ENCODE data around the gene SEC14L5. TPM values are rescaled to one million over a fixed set of nuclear protein-coding genes. Genes with fewer than 3 reads are reported as not detected.
"Not testable (repeated sequence)": the region's sequence is repeated elsewhere in the genome, so short reads cannot be mapped to it uniquely, and the experiment has no call there.

The SEC14L5 gene
- polyA plus RNA-seq, 1 donor = 0.75 TPM

GRCh38 chr16:4949986-4950385 is 8.1 kb upstream of the SEC14L5 start:
- DNase-seq (ENCODE audit: low read depth) = no peak

- not testable (repeated sequence) for DNase-seq (ENCODE audit: low read depth)
These were observed 6.5 kb upstream of the SEC14L5 start for GRCh38 chr16:4951583-4951982.

- DNase-seq (ENCODE audit: low read depth) = no peak
These were observed 3.4 kb upstream of the SEC14L5 start for GRCh38 chr16:4954714-4955113.

- DNase-seq (ENCODE audit: low read depth) = no peak
These were observed 760 bp upstream of the SEC14L5 start for GRCh38 chr16:4957420-4957719.

- DNase-seq (ENCODE audit: low read depth) = no peak
These were observed 644 bp downstream of the SEC14L5 start for GRCh38 chr16:4958510-4959438.

- no peak for DNase-seq (ENCODE audit: low read depth)
These were observed 2.4 kb downstream of the SEC14L5 start for GRCh38 chr16:4960579-4960978.

GRCh38 chr16:4962716-4963115 is 4.6 kb downstream of the SEC14L5 start:
- no peak for DNase-seq (ENCODE audit: low read depth)

- not testable (repeated sequence) for DNase-seq (ENCODE audit: low read depth)
These were observed 5.4 kb downstream of the SEC14L5 start for GRCh38 chr16:4963527-4963926.

GRCh38 chr16:4966736-4967453 is 8.8 kb downstream of the SEC14L5 start:
- DNase-seq (ENCODE audit: low read depth) = no peak

- DNase-seq (ENCODE audit: low read depth) = not testable (repeated sequence)
These were observed 10.1 kb downstream of the SEC14L5 start for GRCh38 chr16:4968278-4968677.

GRCh38 chr16:4968879-4969483 is 10.9 kb downstream of the SEC14L5 start:
- no peak for DNase-seq (ENCODE audit: low read depth)

GRCh38 chr16:4970010-4970409 is 11.9 kb downstream of the SEC14L5 start:
- no peak for DNase-seq (ENCODE audit: low read depth)

- no peak for DNase-seq (ENCODE audit: low read depth)
These were observed 14.9 kb downstream of the SEC14L5 start for GRCh38 chr16:4972938-4973587.

- DNase-seq (ENCODE audit: low read depth) = no peak
These were observed 17.9 kb downstream of the SEC14L5 start for GRCh38 chr16:4976079-4976478.

GRCh38 chr16:4976611-4977145 is 18.5 kb downstream of the SEC14L5 start:
- DNase-seq (ENCODE audit: low read depth) = no peak

- DNase-seq (ENCODE audit: low read depth) = no peak
These were observed 21.0 kb downstream of the SEC14L5 start for GRCh38 chr16:4979164-4979563.

- DNase-seq (ENCODE audit: low read depth) = no peak
These were observed 21.9 kb downstream of the SEC14L5 start for GRCh38 chr16:4979736-4980660.

GRCh38 chr16:4980691-4981090 is 22.6 kb downstream of the SEC14L5 start:
- no peak for DNase-seq (ENCODE audit: low read depth)

- DNase-seq (ENCODE audit: low read depth) = no peak
These were observed 23.3 kb downstream of the SEC14L5 start for GRCh38 chr16:4981473-4981872.

- DNase-seq (ENCODE audit: low read depth) = no peak
These were observed 24.1 kb downstream of the SEC14L5 start for GRCh38 chr16:4982056-4982867.

Data from forelimb muscle (tissue), 1 donor.